Measurements from ENCODE around the gene GPBAR1.

DNA sequence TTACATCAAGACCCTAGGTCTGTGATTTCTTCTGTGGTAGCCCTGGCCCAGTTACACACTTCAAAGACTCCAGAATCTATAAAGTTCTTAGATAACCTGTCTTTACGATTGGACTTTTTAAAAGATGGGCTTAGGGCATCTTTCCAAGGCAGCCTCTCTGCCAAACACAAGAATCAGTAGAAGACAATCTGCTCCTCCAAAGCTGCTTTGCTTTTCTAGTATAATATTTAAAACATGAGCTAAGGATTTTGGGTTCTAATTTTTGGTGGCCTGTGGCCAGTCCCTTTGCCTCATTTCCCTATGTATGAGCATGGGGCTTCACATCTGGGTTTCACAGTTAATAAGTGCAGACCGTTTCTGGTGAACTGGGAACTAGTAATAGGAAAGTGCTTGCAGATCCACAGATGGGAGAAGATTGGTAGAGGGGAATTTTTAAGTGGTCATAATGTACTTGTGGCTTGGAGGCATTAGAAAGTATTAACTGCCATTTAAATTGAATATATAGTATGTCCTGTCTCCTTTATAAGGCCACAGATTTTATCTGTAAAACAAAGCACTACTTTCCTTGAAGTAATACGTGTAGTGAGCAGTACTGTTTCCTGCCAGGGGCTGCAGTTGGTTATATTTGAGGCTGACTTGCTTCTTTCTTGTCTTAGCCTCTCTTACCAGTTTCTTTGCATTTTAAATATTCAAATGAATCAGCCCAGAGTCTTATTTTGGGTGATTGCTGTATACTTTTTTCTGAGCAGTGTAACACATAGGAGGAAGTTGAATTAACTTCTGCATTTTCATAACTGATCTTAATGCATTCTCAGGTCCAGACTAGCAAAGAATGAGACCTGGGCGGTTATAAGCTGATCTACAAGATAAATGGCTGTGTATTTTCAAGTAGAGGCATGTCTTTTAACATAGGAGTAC lies 42.3 kb upstream of the GPBAR1 start:
- TF ChIP-seq, protein P1, sequence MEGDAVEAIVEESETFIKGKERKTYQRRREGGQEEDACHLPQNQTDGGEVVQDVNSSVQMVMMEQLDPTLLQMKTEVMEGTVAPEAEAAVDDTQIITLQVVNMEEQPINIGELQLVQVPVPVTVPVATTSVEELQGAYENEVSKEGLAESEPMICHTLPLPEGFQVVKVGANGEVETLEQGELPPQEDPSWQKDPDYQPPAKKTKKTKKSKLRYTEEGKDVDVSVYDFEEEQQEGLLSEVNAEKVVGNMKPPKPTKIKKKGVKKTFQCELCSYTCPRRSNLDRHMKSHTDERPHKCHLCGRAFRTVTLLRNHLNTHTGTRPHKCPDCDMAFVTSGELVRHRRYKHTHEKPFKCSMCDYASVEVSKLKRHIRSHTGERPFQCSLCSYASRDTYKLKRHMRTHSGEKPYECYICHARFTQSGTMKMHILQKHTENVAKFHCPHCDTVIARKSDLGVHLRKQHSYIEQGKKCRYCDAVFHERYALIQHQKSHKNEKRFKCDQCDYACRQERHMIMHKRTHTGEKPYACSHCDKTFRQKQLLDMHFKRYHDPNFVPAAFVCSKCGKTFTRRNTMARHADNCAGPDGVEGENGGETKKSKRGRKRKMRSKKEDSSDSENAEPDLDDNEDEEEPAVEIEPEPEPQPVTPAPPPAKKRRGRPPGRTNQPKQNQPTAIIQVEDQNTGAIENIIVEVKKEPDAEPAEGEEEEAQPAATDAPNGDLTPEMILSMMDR (IDR thresholded peaks at IDR 0.05), result no peak
- TF ChIP-seq POLR2A (IDR thresholded peaks at IDR 0.05), result no peak
